Measurements from ENCODE around the gene PCDHGA6.

DNA sequence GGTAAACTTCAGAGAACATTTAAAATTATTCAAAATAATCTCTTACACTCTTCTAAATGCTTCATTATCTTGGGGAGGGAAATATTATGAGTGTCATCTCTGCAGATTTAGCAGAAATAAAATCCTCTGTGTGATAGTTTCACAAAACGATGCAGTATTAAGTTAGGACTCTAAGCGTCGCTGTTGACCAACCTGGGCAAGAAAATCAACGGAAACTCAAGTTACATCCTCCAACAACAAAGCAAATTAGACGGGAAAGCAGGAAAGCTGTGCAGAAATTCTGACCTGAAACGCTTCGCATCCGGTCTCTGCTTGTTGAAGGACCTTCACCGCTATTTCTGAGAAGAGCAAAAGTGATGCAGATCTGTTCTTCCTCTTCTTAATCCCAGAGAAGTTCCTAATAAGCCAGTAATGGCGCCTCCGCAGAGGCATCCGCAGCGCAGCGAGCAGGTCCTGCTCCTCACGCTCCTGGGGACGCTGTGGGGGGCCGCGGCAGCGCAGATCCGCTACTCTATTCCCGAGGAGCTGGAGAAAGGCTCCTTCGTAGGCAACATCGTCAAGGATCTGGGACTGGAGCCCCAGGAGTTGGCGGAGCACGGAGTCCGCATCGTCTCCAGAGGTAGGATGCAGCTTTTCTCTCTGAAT is at the start of gene PCDHGA6:
- TF ChIP-seq ZNF23 (CRISPR knock-in tag; IDR thresholded peaks at IDR 0.05) (no peak), MYC (IDR thresholded peaks at IDR 0.05; ENCODE audit: low read depth, low read length) (no peak), MYC (CRISPR knock-in tag; IDR thresholded peaks at IDR 0.05; ENCODE audit: borderline replicate concordance, low read depth) (no peak), NFXL1 (CRISPR knock-in tag; IDR thresholded peaks at IDR 0.05) (no peak), NONO (IDR thresholded peaks at IDR 0.05; ENCODE audit: low read depth in 2 of 2, low read length in 1 of 2) (no peak), HDAC2 (IDR thresholded peaks at IDR 0.05) (no peak), RAD21 (CRISPR knock-in tag; conservative IDR thresholded peaks at IDR 0.05 in 1 of 2, IDR thresholded peaks at IDR 0.05 in 1 of 2) (peak in 1 of 2 experiments; percentile 45; a peak in 2 of 4 replicates), POLR2A (conservative IDR thresholded peaks at IDR 0.05) (no peak), HIVEP1 (CRISPR knock-in tag; IDR thresholded peaks at IDR 0.05) (no peak), GTF2A2 (tag; IDR thresholded peaks at IDR 0.05) (no peak)
- TF ChIP-seq, protein P1, sequence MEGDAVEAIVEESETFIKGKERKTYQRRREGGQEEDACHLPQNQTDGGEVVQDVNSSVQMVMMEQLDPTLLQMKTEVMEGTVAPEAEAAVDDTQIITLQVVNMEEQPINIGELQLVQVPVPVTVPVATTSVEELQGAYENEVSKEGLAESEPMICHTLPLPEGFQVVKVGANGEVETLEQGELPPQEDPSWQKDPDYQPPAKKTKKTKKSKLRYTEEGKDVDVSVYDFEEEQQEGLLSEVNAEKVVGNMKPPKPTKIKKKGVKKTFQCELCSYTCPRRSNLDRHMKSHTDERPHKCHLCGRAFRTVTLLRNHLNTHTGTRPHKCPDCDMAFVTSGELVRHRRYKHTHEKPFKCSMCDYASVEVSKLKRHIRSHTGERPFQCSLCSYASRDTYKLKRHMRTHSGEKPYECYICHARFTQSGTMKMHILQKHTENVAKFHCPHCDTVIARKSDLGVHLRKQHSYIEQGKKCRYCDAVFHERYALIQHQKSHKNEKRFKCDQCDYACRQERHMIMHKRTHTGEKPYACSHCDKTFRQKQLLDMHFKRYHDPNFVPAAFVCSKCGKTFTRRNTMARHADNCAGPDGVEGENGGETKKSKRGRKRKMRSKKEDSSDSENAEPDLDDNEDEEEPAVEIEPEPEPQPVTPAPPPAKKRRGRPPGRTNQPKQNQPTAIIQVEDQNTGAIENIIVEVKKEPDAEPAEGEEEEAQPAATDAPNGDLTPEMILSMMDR (IDR thresholded peaks at IDR 0.05 in 2 of 3, conservative IDR thresholded peaks at IDR 0.05 in 1 of 3; ENCODE audit: insufficient read depth in 2 of 3, low read depth in 1 of 3, low read length in 3 of 3) = peak; percentile 43 to 63 (median 60)
- TF ChIP-seq, protein P2, sequence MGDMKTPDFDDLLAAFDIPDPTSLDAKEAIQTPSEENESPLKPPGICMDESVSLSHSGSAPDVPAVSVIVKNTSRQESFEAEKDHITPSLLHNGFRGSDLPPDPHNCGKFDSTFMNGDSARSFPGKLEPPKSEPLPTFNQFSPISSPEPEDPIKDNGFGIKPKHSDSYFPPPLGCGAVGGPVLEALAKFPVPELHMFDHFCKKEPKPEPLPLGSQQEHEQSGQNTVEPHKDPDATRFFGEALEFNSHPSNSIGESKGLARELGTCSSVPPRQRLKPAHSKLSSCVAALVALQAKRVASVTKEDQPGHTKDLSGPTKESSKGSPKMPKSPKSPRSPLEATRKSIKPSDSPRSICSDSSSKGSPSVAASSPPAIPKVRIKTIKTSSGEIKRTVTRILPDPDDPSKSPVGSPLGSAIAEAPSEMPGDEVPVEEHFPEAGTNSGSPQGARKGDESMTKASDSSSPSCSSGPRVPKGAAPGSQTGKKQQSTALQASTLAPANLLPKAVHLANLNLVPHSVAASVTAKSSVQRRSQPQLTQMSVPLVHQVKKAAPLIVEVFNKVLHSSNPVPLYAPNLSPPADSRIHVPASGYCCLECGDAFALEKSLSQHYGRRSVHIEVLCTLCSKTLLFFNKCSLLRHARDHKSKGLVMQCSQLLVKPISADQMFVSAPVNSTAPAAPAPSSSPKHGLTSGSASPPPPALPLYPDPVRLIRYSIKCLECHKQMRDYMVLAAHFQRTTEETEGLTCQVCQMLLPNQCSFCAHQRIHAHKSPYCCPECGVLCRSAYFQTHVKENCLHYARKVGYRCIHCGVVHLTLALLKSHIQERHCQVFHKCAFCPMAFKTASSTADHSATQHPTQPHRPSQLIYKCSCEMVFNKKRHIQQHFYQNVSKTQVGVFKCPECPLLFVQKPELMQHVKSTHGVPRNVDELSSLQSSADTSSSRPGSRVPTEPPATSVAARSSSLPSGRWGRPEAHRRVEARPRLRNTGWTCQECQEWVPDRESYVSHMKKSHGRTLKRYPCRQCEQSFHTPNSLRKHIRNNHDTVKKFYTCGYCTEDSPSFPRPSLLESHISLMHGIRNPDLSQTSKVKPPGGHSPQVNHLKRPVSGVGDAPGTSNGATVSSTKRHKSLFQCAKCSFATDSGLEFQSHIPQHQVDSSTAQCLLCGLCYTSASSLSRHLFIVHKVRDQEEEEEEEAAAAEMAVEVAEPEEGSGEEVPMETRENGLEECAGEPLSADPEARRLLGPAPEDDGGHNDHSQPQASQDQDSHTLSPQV (IDR thresholded peaks at IDR 0.05) = no peak
- TF ChIP-seq, protein P3, sequence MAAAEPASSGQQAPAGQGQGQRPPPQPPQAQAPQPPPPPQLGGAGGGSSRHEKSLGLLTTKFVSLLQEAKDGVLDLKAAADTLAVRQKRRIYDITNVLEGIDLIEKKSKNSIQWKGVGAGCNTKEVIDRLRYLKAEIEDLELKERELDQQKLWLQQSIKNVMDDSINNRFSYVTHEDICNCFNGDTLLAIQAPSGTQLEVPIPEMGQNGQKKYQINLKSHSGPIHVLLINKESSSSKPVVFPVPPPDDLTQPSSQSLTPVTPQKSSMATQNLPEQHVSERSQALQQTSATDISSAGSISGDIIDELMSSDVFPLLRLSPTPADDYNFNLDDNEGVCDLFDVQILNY (CRISPR knock-in tag; IDR thresholded peaks at IDR 0.05) = no peak
- TF ChIP-seq, protein P4, sequence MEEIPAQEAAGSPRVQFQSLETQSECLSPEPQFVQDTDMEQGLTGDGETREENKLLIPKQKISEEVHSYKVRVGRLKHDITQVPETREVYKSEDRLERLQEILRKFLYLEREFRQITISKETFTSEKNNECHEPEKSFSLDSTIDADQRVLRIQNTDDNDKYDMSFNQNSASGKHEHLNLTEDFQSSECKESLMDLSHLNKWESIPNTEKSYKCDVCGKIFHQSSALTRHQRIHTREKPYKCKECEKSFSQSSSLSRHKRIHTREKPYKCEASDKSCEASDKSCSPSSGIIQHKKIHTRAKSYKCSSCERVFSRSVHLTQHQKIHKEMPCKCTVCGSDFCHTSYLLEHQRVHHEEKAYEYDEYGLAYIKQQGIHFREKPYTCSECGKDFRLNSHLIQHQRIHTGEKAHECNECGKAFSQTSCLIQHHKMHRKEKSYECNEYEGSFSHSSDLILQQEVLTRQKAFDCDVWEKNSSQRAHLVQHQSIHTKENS (CRISPR knock-in tag; IDR thresholded peaks at IDR 0.05) = no peak
- TF ChIP-seq, protein P5, sequence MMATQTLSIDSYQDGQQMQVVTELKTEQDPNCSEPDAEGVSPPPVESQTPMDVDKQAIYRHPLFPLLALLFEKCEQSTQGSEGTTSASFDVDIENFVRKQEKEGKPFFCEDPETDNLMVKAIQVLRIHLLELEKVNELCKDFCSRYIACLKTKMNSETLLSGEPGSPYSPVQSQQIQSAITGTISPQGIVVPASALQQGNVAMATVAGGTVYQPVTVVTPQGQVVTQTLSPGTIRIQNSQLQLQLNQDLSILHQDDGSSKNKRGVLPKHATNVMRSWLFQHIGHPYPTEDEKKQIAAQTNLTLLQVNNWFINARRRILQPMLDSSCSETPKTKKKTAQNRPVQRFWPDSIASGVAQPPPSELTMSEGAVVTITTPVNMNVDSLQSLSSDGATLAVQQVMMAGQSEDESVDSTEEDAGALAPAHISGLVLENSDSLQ (IDR thresholded peaks at IDR 0.05) = no peak
